Loucy (cell line): ENCODE results near the gene PSMD10.

Experiments
- H2AFZ ChIP-seq: fragments of 200-600 bp; sonication (generic); 2 replicates; pipeline ENCODE4 v1.6.0; 2016; ENCODE audit warnings: antibody characterized with exemption, mild to moderate bottlenecking, low read length, moderate library complexity
- H3F3A ChIP-seq: fragments of 200-600 bp; 2 replicates; pipeline ENCODE4 v1.6.0; 2016; ENCODE audit warnings: antibody characterized with exemption, low read depth, mild to moderate bottlenecking
- H3K27me3 ChIP-seq: fragments of 200-600 bp; sonication (generic); 2 replicates; pipeline ENCODE4 v1.6.1; 2014; ENCODE audit warnings: low read length, mild to moderate bottlenecking; ENCODE audit not compliant: insufficient read depth, poor library complexity, severe bottlenecking
- H3K36me3 ChIP-seq: fragments of 200-600 bp; sonication (generic); 2 replicates; pipeline ENCODE4 v1.6.1; 2016; ENCODE audit warnings: low read length; ENCODE audit not compliant: insufficient read depth
- H3K4me1 ChIP-seq: fragments of 200-600 bp; sonication (generic); 2 replicates; pipeline ENCODE4 v1.5.1; 2014; ENCODE audit warnings: low read length, mild to moderate bottlenecking; ENCODE audit not compliant: insufficient read depth, poor library complexity, severe bottlenecking
- H3K4me2 ChIP-seq: fragments of 200-600 bp; sonication (generic); 2 replicates; pipeline ENCODE4 v1.6.0; 2014; ENCODE audit warnings: antibody characterized with exemption, low read length, low read depth, mild to moderate bottlenecking; ENCODE audit not compliant: poor library complexity, severe bottlenecking
- H3K4me3 ChIP-seq: fragments of 200-600 bp; sonication (generic); 2 replicates; pipeline ENCODE4 v1.5.1; 2014; ENCODE audit warnings: low read length, mild to moderate bottlenecking, mixed read lengths; ENCODE audit not compliant: poor library complexity, severe bottlenecking
- H3K79me2 ChIP-seq: fragments of 200-600 bp; sonication (generic); 2 replicates; pipeline ENCODE4 v1.6.1; 2014; ENCODE audit warnings: low read length; ENCODE audit not compliant: insufficient read depth
- H3K9ac ChIP-seq: fragments of 200-600 bp; sonication (generic); 2 replicates; pipeline ENCODE4 v1.6.0; 2014; ENCODE audit warnings: mild to moderate bottlenecking, low read depth, low read length, moderate library complexity; ENCODE audit not compliant: poor library complexity, severe bottlenecking
- H3K9me2 ChIP-seq: fragments of 200-600 bp; sonication (generic); replicated peaks from 2 replicates; pipeline ENCODE4 v1.6.1; 2016; ENCODE audit warnings: low read depth, low read length, mixed read lengths
- H3K9me3 ChIP-seq: fragments of 200-600 bp; sonication (generic); 2 replicates; pipeline ENCODE4 v1.6.1; 2014; ENCODE audit warnings: mild to moderate bottlenecking, antibody characterized with exemption, low read length, low read depth; ENCODE audit not compliant: insufficient read depth
- H4K20me1 ChIP-seq: fragments of 200-600 bp; sonication (generic); 2 replicates; pipeline ENCODE4 v1.6.0; 2014; ENCODE audit warnings: antibody characterized with exemption, low read length, mild to moderate bottlenecking; ENCODE audit not compliant: insufficient read depth, poor library complexity, severe bottlenecking
- CTCF ChIP-seq: fragments of 200-600 bp; sonication (generic); conservative IDR thresholded peaks from 2 replicates; pipeline ENCODE4 v1.5.1; 2014; ENCODE audit warnings: mild to moderate bottlenecking, antibody characterized with exemption, low read length
- EZH2phosphoT487 ChIP-seq: fragments of 200-600 bp; IDR thresholded peaks from 2 replicates; pipeline ENCODE4 v1.6.1; 2018; ENCODE audit warnings: antibody characterized with exemption, mild to moderate bottlenecking, moderate library complexity, borderline replicate concordance

The PSMD10 gene

GRCh38 chrX:108123591-108124366 is 32.4 kb upstream of the PSMD10 start:
- Histone ChIP-seq H3K4me2 (no peak overlapping the region), H4K20me1 (no peaks in the 10 kb centered on the region), H3K36me3 (no peaks in the 10 kb centered on the region), H3K27me3 (no peaks in the 10 kb centered on the region), H3K9ac (no peak overlapping the region), H3K4me1 (no peaks in the 10 kb centered on the region), H3K4me3 (no peak overlapping the region), H3F3A (no peaks in the 10 kb centered on the region), H2AFZ (no peak overlapping the region), H3K9me3 (no peaks in the 10 kb centered on the region), H3K9me2 (no peaks in the 10 kb centered on the region), H3K79me2 (no peaks in the 10 kb centered on the region)
- TF ChIP-seq CTCF, result no peak
- TF ChIP-seq EZH2phosphoT487, result no peak

- Histone ChIP-seq H3K4me3 (no peak overlapping the region), H3K79me2 (no peaks in the 10 kb centered on the region), H3K36me3 (no peaks in the 10 kb centered on the region), H3K27me3 (no peaks in the 10 kb centered on the region), H3F3A (no peaks in the 10 kb centered on the region), H3K9ac (no peak overlapping the region), H3K9me3 (no peaks in the 10 kb centered on the region), H4K20me1 (no peaks in the 10 kb centered on the region), H3K4me2 (no peak overlapping the region), H3K4me1 (no peaks in the 10 kb centered on the region), H2AFZ (no peak overlapping the region), H3K9me2 (no peaks in the 10 kb centered on the region)
- no peak for TF ChIP-seq CTCF
- no peak for TF ChIP-seq EZH2phosphoT487
These were observed 31.4 kb upstream of the PSMD10 start for GRCh38 chrX:108122748-108123147.

DNA sequence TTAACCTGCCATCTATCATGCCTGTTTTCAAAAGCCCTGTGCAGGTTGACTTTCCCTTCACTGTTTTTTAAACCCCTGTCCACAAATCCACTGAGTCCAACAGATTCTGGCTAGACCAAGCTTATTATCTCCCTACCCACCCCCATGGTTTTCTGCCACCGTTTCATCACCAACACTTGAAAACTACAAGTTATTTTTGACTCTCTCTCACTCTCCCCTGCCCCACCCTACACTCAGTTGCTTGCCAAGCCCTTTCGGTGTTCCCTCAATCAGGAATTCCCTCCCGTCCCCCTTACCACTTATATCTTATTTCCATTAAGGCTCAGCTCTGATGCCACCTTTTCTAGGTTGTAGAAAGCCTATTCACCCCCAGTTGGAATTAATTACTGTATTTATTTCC is 29.9 kb upstream of the PSMD10 start:
- no peaks in the 10 kb centered on the region for H3K9me3 ChIP-seq
- no peak for TF ChIP-seq CTCF
- TF ChIP-seq EZH2phosphoT487, result no peak
- no peak overlapping the region for H3K9ac ChIP-seq
- H3K4me3 ChIP-seq, result no peak overlapping the region
- no peaks in the 10 kb centered on the region for H3F3A ChIP-seq
- H3K9me2 ChIP-seq, result no peaks in the 10 kb centered on the region
- no peak overlapping the region for H2AFZ ChIP-seq
- no peaks in the 10 kb centered on the region for H3K27me3 ChIP-seq
- no peaks in the 10 kb centered on the region for H3K79me2 ChIP-seq
- H4K20me1 ChIP-seq, result no peaks in the 10 kb centered on the region
- H3K36me3 ChIP-seq, result no peaks in the 10 kb centered on the region
- no peak overlapping the region for H3K4me2 ChIP-seq
- no peaks in the 10 kb centered on the region for H3K4me1 ChIP-seq
